Activated CD8-positive, alpha-beta memory T cell treated with anti-CD3 and anti-CD28 coated beads, Interleukin-2, amount 50 U/mL, for 24 hours (primary cell): ENCODE results near the gene CHRNA9.
A peak's percentile ranks its signal among the peaks of the same experiment; 100 is the strongest.

Source experiments
- DNase-seq: peaks from one replicate; pipeline ENCODE4 v3.0.0-alpha.2; 2020; ENCODE audit errors: extremely low read depth

CHRNA9 gene

DNA sequence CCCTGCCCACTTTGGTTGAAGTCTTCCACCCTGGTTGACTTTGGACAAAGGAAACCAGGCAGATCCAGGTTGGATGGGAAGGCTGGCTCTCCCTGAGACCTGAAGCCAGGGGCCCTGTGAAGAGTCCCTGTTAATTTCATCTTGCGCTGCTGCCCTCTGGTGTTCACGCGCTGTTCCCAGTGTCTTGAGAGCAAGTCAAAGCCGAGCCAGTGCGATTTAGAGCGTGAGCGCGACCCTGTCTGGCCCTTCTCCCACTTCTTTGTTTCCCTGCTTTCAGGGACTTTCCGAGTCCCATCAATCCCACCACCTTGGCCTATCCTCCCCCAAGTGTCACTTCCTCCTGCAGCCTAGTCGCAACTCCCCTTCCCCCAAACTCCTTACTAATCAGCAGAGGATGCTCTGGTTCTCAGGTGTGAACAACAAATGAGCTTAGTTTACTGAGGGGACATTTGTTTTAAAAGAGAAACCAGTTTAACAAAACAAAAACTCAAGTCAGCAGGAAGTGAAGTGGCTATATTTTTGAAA lies 25.8 kb upstream of the CHRNA9 start:
- DNase-seq = peak; percentile 75

DNA sequence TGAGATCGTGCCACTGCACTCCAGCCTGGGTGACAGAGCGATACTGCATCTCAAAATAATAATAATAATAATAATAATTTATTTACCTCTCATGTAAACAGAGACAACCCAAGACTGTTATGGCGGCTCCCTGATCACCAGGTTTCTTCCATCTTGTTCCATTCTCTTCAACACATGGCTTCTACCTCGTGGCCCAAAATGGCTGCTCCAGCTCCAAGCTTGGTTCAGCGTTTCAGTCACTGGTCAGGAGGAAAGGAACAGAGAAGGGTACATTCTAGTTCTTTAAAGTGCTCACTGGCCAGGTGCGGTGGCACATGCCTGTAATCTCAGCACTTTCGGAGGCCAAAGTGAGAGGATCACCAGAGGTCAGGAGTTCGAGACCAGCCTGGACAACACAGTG lies 24.9 kb upstream of the CHRNA9 start:
- no peak for DNase-seq

DNA sequence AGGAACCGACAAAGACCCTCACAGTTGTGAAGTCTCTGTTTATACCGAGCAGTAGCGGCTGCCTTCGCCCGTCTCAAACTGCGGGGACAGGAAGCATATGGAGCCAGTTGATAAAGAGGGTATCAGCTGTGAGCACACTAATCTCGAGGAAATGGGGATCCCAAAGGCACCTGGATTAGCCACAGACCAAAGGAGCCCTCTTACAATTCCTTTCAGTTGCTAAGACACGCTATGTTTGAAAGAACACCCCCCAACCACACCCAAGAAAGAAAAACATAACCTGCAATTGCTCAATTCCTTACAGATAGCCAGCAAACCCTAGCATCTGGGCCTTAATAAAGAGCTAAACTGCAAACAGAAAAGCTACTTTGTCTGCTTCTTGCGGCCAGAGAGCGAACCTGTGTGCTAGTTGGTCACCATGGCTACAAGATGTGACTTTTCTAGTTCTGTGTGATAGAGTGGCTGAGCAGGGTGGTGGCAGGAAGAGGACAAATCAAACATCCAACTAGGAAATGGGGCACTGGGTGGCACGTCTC lies 23.3 kb upstream of the CHRNA9 start:
- DNase-seq = no peak

DNA sequence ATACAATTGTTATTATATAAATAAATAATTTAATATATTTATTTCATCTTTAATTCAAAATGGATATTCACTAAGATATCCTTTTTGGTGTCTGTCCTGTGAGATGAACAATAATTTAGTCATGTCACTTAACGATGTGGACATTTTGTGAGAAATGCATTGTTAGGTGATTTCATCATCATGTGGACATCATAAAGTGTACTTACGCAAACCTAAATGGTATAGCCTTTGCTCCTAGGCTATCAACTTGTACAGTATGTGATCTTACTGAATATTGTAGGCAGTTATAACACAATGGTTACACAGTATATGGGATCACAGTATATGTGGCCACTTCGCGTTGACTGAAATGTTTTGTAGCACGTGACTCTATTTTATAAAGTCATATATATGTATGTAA lies 20.2 kb upstream of the CHRNA9 start:
- DNase-seq = no peak

DNA sequence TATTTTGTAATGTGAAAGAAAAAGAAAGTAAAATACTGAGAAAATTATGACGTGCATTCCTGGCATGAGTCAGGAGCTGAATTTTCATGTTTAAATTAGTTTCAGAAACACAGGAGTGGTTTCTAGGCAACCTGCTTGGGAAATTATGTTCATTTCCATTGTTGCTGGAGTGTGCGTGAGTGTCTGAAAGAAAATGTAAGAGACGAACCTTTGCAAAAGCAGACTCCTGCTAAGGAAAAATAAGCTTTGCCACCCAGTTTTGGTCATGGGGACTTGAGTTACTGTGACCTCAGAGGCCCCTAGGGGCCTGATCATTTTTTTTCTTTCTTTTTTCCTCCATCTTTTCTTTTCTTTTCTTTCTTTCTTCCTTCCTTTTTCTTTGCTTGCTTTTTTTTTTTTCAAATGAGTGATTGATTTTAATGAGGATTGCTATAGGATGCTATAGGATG lies 18.8 kb upstream of the CHRNA9 start:
- DNase-seq = no peak

DNA sequence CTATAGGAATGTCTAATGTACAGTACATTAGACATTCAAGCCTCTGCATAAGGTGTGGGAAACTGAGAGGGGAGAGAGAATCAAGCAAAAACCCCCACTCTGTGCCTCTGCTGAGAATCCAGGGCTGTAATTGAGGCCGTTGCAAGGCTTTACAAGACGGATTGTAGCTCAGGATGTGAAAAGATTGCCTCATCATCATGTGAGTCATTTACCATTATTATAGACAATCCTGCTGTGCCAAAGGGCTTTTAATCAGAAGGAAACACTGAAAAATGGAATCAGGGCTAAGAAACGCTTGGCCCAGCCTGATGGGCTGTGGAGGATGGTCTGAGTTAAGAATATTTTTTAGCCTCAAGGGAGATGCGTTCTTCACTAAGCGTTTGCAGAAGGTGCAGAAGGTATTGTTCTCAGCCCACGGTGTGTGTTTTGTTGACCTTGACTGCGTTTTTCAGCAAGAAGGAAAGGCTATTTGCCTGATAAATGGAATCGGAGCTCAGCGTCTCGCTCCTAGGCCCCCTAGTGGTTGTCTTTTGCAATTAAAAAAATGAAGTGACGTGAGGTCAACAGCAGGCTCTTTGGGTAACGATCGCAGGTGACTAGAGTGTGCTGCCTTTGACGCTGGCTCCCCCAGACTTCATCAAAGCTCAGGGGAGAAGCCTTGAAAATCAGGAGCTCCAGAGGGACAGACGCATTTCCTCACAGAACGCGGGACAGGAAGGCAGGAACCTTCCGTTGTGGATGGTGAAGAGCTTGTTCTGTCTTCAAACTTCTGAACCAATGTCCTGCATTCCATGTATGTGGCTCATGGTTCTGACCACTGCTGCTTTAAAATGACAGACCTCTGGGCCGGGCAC lies 18.1 kb upstream of the CHRNA9 start:
- no peak for DNase-seq

DNA sequence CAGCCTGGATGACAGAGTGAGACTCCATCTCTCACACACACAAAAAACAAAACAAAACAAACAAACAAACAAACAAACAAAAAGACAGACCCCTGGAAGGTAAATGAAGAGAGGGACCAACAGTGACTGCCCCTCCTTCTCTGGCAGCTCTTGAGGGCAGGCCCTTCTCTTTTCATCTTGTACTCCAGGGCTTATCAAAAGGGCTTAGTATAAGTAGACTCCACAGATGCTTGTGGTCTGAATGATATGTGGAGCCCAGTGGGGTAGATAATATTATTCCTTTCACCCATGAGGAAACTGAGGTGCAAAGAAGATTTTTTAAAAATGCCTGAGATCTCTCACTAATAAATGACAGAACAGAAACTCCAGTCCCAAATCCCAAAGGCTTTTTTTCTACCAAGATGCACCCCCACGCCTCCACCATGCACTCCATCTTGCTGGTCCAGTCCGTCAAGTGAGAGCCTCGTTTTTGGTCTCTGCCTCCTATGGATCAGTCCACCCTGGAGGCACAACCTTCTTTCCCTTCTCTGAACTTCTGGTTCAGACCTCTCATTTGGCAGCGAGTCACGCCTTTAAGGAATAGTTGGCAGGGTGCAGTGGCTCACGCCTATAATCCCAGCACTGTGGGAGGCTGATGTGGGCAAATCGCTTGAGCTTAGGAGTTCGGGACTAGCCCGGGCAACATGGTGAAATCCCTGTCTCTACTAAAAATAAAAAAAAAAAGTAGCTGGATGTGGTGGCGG lies 17.0 kb upstream of the CHRNA9 start:
- DNase-seq = no peak

DNA sequence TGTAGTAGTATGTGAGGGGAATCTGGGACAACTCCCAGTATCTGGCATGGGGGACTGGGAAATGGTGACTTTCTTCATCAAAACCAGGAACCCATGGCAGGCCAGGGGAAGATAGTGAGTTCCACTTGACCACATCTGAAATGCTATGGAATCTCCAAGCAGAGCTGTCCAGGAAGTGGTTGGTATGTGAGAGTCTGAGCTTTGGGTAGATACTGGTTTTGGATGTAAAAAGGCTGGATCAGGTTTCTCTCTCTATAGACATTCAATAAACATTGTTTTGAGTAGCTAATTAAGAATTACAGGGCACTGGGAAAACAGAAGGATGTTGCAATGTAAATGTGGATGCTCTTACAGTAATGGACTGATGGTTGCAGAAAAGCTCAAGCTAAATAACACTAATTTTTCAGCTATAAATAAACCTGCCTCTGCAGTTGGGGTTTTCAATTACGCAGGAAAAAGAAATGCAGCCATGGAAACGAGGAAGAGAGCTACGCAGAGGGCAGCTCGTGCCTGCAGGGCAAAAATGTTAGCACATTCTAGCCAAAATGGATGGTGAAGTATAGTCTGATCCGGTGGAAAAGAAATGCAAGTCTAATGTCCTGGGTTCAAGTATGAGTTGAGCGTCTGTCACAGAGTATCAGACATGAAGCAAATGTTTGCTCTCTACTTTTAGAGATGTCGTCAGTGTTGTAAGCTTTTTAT lies 13.4 kb upstream of the CHRNA9 start:
- DNase-seq = no peak

DNA sequence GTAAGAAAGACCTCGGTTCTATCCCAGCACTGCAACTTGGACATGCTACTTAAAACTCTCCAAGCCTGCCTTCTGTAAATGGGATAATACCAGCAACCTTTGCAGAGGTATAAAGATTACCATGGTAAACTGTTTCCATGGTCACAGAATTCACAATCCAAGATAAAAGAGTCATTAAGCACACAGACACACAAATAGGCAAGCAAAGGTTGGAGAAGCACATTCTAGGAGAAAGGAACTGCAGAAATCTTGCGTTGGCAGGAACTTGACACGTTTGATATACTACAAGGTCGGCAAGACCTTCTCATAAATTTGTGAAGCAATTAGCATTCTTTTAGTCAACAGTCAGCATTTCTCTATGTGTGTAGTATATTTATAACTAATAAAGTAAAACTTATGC lies 12.3 kb upstream of the CHRNA9 start:
- DNase-seq = no peak

DNA sequence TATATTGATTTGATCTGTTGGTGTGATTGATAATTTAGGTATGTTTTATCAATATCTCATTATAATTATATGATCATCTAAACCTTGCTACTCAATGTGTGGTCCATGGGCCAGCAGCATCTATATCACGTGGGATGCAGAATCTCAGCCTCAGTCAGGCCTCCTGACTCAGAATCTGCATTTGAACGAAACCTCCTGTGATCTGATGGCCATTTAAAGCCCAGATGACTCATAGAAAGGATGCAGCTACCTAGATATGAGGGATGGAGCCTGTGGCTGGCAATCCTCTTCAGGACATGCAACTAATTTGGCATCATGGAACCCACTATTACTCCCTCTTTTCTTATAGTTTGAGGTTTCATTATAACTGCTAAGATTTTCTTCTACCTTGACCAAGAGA lies 11.3 kb upstream of the CHRNA9 start:
- no peak for DNase-seq

DNA sequence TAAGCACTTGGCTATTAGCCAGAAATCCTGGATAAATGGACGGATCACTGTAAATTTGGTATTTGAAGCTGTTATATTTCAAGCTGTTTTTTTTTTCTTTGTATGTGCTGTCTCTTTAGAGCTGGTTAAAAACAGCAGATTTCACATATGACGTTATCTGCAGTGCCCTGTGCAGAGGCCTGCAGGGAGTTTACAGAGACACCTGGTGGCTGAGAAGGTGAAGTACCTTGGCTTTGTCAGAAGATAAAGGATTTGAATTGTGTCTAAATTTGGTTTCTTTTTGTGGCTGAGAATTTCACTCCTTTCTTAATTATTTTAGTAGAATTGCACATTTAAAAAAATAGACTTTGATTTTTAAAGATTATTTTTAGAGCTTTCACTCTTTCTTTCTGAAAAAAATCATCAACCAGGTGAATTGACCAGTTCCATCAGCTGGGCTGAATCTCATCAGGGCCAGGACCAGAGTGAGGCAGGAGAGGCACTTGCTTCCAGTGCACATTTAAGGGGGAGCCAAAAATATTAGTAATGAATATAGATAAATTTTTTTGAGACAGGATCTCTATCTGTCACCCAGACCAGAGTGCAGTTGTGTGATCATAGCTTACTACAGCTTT lies 9.6 kb upstream of the CHRNA9 start:
- no peak for DNase-seq

DNA sequence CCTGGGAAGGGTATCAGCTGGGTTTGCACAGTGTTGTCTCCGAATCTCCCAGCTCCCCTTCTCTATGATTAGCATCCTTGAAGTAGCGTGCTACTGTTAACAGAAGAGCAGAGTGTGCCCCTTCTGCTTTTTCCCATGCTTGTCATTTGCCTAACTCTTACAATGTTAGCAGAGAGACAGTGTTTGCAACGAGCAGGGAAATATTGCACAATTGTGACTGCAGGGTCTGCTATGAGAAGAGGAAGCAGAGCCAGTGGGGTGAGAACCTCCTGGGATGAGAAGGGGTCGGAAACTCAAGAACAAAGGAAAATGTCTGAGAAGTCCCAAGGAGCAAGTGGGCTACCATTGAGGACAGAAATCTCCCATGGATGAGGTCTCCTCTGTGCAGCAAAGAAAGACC lies 7.8 kb upstream of the CHRNA9 start:
- no peak for DNase-seq

DNA sequence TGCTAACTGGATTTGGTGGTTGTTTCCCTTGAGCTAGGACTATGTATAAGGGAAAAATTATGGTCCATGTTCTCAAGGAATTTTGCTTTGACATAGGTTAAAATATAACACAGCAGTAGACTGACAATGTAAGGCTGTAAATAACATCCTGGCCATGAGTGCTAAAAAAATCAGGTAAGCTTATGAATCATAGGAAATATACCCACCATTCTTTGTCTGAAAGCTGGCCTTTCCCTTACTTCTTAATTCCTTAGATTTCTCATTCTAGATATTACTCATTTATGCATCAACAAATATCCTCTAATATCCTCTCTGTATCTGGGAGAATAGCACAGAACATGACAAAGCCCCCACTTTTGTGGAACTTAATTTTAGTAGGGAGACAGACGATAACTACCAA lies 6.8 kb upstream of the CHRNA9 start:
- no peak for DNase-seq

DNA sequence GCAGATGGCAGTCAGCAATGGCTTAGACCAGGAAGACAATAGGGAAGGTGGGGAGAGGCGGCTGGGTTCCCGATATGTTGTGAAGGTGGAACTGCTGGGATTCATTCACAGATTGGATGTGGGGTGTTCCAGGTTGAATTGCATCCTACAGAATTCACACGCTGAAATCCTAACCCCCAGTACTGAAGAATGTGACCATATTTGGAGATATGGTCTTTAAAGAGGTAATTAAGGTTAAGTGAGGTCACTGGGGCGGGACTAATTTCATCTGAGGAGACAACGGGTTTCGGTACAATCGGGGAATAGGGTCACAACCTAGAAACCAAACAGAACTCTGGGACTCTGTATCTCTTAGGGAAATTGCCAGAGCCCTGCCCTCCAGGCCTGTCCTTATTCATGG lies 5.3 kb upstream of the CHRNA9 start:
- DNase-seq = no peak

DNA sequence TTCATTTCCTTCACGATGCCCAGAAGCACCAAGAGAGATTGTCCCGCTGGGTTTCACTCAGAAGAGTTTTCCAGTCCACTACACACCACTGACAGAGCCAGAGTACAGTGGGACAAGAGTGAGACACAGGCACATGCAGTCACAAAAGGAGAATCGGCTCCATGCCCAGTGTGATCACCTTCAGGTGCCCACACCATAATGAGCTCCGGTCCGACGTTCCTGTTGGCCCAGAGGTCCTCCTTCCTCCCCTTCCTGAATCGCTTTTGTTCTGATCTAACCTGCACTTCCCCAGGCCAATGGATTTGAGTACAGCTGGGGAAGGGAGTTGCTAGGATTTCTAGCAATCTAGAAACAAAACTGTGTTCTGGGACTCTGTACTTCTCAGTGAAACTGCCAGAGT lies 4.6 kb upstream of the CHRNA9 start:
- no peak for DNase-seq

DNA sequence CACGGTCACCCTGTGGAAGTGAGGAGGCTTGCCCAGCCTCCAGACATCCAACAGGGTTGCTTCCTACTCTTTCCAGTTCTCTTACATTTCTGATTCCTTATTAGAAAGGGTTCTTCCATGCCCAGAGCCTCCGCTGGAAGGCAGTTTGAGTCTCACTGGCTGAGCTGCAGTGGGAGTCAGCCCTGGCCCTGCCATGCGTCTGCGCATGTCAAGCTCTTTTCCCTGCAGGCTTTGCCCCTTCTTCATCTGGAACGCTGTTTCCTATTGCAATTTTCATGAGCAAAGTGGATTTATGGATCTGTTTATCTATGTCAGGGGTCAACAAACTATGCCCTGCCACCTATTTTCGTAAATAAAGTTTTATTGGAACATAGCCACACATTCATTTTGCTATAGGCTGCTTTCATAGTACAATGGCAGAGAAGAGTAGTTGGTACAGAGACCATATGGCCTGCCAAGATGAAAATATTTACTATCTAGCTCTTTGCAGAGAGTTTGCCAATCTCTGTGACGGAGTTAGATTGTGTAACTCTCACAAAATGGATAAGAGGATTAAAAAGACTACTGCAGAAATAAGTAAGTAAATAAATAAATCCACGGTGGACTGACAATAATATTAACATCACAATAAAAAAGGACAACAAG lies 3.9 kb upstream of the CHRNA9 start:
- no peak for DNase-seq

DNA sequence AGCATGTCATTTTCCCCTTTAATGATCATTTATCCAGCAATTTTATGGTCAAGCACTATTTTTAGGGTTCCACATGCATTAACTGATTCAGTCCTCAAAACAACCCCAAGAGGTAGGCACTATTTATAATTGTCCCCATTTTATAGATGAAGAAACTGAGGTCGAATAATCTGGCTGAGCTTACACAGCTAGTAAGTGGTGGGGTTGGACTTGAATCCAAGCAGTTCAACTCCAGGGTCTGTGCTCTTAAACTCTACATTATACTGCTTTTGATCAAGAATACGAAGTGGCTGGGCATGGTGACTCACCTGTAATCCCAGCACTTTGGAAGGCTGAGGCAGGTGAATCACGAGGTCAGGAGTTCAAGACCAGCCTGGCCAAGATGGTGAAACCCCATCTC lies 3.2 kb upstream of the CHRNA9 start:
- DNase-seq = no peak

DNA sequence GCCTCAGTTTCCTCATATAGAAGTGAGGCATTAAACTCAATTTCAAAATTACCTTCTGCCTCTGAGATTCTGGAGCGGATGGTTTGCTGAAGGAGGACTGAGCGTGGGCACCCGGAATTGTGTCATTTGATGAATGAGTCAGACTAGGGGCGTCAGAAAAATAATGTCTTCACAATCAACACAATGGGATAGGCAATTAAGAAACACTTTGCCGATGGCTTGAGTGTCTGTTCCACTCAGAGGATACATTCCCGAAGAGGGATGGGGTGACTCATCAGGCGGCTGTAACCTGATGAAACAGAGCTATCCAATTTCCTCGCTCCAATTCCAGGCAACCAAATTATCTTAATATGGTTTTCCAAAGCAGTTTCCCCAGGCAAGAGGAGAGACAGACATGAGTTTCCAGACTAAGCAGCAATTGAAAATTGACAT lies 1.2 kb upstream of the CHRNA9 start:
- no peak for DNase-seq

DNA sequence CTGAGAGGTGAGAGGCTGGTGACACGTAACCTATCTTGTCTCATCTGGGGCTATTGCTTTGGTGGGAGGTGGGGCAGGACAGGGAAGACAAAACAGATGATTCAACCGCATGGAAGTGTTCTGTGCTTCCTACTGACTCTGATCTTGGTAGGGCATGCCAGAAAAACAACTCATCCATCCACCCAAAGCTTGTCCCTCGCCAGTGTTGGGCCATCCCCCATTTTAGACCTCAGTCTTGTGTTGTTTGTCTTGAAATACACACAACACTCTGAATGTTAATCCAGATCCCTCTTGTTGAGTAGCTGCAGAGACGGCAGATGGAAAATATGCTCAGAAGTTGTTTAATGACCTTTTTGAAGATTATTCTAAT lies 377 bp downstream of the CHRNA9 start:
- DNase-seq = no peak

DNA sequence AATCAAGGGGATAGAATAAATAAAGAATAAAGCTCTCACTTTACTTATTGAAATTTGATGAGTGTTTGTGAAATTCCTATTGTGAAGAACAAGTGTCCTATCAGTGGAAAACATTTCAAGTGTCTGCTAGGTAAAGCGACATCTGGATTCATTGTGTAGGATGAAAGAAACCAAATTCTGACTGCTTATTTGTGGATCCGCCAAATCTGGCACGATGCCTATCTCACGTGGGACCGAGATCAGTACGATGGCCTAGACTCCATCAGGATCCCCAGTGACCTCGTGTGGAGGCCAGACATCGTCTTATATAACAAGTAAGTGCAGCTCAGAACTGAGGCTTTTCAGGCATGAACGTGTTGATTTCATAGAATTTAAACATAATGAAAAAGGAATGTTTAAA lies 1.9 kb downstream of the CHRNA9 start:
- DNase-seq = no peak

DNA sequence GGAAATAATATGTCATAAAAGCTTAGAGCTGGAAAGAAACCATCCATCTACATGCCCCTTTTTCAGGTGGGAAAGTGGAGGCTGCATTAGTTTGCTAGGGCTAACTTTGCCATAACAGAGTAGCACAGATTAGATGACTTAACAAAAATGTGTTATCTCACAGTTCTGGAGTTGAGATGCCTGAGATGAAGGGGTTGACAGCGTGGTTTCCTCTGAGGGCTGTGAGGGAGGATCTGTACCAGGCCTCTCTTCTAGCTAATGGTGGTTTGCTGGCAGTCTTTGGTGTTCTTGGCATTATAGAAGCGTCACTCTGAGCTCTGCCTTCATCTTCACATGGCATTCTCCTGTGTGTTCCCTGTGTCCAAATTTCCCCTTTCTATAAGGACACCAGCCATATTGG lies 2.4 kb downstream of the CHRNA9 start:
- DNase-seq = no peak
